Measurements from ENCODE around the gene TRPC3.

The TRPC3 gene

DNA sequence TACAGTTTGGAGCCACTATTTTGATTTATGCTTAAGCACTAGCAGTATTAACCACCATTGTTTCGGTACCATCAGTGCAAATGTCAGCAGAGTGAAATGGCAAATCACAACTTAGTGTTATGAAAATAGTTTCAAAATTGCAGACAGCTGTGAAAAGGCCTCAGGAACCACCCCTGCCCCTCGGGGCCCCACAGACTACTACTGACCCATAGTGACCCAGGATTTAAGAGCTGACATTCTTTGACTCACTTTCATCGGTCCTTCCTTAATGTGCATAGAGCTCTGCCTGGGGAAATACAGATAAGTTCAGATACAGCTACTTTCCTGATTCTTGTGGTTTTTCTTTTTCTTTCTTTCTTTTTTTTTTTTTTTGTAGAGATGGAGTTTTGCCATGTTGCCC is 78.3 kb downstream of the TRPC3 start:
- no peak for DNase-seq (ENCODE audit: low read depth)

DNA sequence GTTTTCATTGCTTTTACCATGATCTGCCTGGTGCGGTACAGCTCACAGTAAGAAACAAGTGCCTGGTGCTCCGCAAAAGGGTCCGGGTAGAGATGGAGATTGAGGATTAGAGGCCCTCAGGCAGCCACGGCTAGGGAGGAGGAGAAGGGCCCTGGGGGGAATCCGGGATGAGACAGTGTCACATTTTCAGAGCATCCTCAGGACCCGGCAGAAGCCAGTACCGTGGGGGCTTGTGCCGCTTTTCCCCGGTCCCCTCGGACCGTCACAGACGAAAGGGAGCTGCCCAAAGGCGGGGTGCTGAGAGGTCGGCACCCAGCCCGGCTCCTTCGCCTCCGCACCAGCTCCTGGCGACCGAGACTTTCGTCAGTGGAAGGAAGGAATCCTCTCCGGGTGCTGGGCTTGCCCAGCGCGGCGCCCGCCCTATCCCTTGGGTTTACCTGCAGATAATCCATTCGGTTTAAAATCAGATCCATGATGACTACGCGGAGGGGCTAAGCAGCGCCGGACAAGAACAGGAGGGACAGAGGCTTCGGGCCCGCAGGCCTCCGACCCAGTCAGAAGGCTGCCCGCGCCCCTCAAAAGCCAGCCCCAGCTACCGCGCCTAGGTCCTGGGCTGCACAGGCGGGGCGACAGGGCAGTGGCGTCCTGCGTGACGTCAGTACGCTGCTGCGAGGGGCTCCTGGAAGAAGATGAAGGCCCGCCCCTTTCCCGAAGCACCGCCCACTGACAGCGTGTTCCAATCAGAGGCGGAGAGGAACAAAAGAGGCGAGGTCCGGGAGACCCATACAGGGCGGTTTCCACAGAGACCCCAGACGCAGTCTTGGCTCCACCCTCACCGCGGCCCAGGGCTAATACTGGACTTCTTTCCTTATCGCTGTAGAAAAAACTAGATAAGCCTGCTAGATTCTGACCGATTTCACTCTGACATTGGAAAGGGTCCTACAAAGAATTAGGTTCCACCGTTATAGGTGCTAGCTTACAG is 81.7 kb downstream of the TRPC3 start, which contains the start of gene BBS7:
TSS of gene BBS7 (minus strand) at position 634 of the 982 bp plus-strand sequence. CDS start at position 473, 161 bp downstream.
- DNase-seq (ENCODE audit: low read depth) = peak; percentile 88

DNA sequence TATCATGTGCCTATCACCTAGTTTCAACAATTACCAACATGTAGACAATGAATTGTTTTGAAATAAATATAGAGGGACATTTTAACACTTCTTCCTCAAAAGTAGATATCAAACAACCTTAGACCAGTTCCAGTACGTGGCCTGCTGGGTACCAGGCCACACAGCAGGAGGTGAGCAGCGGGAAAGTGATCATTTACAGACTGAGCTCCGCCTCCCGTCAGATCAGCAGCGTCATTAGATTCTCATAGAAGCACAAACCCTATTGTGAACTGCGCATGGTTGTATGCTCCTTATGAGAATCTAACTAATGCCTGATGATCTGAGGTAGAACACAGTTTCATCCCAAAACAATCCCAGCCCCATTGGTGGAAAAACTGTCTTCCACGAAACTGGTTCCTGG is 88.1 kb downstream of the TRPC3 start:
- DNase-seq (ENCODE audit: low read depth) = no peak

DNA sequence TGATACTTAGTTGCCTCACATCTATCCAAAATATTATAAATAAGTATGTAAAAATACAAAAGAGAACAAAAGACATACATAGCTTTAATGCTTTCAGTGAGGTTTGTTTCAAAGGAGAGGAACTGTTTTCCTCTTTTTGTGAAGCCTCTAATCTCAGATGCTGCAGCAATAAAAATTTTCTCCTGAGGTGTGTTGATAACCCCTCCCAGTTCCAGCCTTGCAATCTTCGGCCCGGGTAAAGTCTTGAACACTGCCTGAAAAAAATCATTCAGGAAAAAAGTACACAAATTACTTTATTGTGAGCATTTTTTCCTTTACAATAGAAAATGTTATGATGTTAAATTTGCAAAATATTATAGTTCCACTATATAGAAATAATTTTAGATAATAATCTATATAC is 90.4 kb downstream of the TRPC3 start:
- no peak for DNase-seq (ENCODE audit: low read depth)

DNA sequence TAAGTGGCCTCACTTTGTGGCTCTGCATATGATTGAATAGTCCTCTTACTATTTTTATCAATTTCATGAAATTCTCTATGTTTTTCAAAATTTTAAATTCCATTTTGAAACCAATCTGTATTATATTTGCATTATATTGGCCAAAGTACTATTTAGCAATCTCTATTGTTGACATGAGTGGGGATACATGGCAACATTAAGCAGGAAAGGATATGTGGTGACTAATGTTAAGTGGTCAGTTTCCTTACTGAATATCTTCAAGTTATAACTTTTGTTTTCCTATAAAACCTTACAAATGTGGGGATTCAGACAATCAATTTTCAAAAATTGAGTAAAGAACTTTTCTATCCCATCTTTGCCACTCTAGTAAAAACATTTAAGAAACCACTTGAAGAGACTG is 91.7 kb downstream of the TRPC3 start:
- DNase-seq (ENCODE audit: low read depth) = no peak

DNA sequence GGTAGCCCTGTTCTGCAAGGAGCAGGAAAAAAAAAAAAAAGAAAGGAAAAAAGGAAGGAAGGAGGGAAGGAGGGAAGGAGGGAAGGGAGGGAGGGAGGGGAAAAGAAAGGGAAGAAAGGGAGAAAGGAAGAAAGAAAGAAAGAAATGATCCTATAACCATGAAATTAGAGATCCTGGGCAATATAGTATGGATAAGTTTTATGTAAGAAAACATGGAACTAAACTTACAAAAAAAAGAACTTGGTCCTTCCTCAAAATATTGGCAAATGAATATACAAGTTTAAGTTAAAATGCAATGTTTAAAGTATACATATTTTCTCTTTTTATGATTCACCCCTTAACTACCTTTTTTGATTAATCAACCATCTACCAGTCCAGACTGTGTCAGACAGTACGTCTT is 100.5 kb downstream of the TRPC3 start:
- no peak for DNase-seq (ENCODE audit: low read depth)

DNA sequence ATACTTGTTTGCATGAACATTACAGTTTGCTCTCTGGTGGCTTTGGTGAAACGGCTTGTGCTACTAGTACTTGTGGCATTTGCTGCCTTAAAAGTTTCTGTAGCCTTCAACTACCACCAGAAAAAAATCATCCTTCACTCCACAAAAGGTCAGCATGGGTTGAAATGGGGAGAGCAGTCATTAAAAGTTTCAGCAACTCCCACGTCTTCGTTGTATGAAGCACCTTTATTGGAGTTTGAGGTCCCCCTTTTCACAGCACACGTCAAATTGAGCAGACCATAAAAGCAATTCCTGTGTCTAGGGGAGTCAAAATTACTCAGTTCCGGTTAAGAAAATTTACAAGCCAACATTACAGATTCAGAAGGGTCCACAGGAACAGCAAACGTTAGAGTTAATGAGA is 105.2 kb downstream of the TRPC3 start:
- DNase-seq (ENCODE audit: low read depth) = no peak

DNA sequence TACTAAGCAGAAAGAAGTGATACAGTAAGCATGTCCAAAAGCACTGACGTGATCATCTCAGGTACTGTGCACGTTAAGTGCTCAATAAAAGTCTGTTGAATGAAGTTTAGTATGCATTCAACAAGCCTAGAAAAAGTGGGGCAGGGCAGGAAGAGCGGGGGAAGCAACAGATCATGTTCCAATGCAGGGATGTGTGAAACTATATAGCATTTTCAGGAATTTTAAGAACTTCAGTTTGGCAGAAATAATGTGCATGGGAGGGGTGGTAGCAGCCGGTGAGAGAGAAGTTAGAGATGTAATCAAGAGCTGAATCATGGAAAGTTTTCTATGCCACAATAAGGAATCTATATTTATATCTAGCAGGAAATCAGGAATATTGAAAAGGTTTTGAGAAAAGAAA is 109.0 kb downstream of the TRPC3 start:
- DNase-seq (ENCODE audit: low read depth) = no peak

DNA sequence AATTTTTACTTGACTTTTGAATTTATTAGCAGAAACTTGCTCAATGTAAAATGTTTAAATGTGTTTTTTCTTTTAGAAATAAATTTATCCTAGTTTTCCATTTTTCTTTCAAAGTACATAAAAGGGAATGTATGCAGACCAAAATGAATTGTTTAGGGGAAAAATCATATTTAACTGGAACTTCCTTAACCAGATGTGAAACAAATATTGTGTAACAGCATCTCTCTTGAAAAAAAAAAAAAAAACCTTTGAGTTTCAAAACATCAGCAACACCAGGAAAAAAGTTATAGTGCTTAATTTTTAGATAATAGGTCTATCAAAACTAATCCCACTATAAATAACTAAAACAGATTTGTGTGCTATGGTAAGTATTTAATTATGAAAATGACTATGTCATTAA is 113.7 kb downstream of the TRPC3 start:
- DNase-seq (ENCODE audit: low read depth) = no peak

DNA sequence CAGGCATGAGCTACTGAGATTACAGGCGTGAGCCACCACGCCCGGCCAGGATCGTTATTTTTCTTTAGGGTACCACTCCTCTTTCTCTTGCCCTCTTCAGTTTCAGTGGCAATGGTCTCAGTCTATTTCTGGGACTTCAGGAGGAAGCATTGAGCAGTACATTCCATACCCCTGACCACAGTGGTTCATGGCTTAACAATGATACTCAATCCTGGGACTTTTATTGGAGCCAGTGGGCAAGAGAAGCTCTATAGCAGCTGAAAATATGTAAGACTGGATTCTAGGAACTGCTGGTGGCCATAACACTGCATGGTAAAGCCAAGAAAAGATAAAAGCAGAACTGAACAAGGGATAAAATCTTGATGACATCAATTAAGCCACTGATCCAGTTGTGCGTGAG is 122.3 kb downstream of the TRPC3 start:
- no peak for DNase-seq (ENCODE audit: low read depth)
